ENCODE measurements around the gene KRT32.

KRT32 gene

DNA sequence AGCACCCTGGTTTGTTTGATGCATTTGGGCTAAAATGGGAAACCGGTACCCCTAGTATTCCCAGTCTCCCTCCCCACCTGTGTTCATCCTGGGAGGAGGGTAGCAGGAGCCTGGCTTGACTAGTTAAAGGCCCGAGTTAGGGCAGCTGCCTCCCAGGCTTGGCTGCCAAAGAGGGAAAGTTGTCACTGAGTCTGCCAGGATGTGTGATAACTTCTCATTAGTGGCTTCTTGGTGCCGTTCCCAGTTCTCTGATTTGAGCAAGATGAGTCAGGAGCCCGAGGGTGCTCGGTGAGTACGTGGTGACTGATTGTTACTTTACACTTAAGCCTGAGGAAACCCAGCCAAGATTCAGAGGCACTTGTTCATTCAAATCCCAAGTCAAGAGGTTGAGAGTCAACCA lies 2.5 kb downstream of the KRT32 start:
- no peaks in the 10 kb centered on the region for H3K9me3 ChIP-seq (ENCODE audit: control insufficient read depth, low read length)
- no peaks in the 10 kb centered on the region for H3K4me1 ChIP-seq (ENCODE audit: control insufficient read depth, insufficient read depth, low read length, poor library complexity, severe bottlenecking)
- H3K36me3 ChIP-seq (ENCODE audit: control insufficient read depth, insufficient read depth, low read length): no peaks in the 10 kb centered on the region
- no peak overlapping the region for H3K4me3 ChIP-seq (ENCODE audit: insufficient read depth, low read depth, low read length, poor library complexity, severe bottlenecking)
- H3K27me3 ChIP-seq (replicated peaks; ENCODE audit: control insufficient read depth, insufficient read depth, low read length, poor library complexity, severe bottlenecking): no peaks in the 10 kb centered on the region
- H3K27ac ChIP-seq (ENCODE audit: insufficient read depth, low read length, poor library complexity, severe bottlenecking): no peak overlapping the region
- DNase-seq: no peak

DNA sequence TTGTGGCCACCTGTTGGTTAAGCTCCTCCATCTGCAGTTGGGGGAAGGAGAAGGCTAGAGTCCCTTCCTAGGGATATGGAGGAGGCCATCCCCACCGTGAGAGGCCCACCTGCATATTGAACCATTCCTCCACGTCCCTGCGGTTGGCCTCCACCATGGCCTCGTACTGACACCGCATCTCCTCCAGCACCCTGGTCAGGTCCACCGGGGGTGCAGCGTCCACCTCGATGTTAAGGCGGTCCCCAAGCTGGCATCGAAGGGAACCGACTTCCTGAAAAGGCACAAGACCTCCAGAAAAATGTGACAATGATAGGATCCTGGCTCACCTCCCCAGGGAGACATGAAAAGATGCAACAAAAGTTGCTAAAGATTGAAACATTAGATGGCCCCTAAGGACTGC lies 3.0 kb downstream of the KRT32 start:
- Histone ChIP-seq H3K27me3 (replicated peaks; ENCODE audit: control insufficient read depth, insufficient read depth, low read length, poor library complexity, severe bottlenecking) (no peaks in the 10 kb centered on the region), H3K9me3 (ENCODE audit: control insufficient read depth, low read length) (no peaks in the 10 kb centered on the region), H3K27ac (ENCODE audit: insufficient read depth, low read length, poor library complexity, severe bottlenecking) (no peak overlapping the region), H3K4me3 (ENCODE audit: insufficient read depth, low read depth, low read length, poor library complexity, severe bottlenecking) (no peak overlapping the region), H3K36me3 (ENCODE audit: control insufficient read depth, insufficient read depth, low read length) (no peaks in the 10 kb centered on the region), H3K4me1 (ENCODE audit: control insufficient read depth, insufficient read depth, low read length, poor library complexity, severe bottlenecking) (no peaks in the 10 kb centered on the region)
- DNase-seq: no peak

DNA sequence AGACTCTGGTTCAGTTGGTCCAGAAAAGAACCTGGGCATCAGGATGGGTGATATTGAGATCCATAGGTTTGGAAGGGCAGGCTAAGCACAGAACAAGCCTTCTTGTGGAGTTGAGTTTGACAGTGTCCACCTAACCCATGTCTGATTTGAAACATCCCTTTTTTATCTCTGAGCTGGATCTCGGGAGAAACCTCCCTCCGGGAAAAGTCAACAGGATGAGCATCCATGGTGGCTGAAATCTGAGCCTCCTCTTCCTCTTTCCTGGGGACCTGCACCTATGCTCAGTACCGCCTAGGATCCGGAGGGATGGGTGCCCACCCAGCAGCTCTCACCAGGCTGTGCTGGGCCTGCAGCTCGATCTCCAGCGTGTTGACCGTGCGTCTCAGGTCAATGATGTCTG lies 3.4 kb downstream of the KRT32 start:
- no peaks in the 10 kb centered on the region for H3K36me3 ChIP-seq (ENCODE audit: control insufficient read depth, insufficient read depth, low read length)
- no peaks in the 10 kb centered on the region for H3K27me3 ChIP-seq (replicated peaks; ENCODE audit: control insufficient read depth, insufficient read depth, low read length, poor library complexity, severe bottlenecking)

DNA sequence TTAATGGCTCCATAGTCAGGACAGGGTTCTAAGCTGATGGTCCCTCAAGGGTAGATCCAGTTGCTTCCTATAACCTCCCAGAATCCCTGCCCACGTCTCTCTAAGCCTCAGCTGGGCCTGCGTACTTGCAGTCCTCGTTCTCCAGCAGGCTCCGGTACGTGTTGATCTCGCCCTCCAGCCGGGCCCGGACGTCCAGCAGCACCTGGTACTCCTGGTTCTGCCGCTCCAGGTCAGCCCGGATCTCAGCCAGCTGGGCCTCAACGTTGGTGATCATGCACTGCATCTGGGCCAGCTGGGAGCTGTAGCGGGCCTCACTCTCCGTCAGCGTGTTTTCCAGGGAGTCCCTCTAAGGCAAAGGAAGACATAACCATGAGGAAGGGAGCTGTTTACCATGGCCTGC lies 4.5 kb downstream of the KRT32 start:
- no peaks in the 10 kb centered on the region for H3K9me3 ChIP-seq (ENCODE audit: control insufficient read depth, low read length)
- DNase-seq: no peak
- H3K36me3 ChIP-seq (ENCODE audit: control insufficient read depth, insufficient read depth, low read length): no peaks in the 10 kb centered on the region
- H3K4me3 ChIP-seq (ENCODE audit: insufficient read depth, low read depth, low read length, poor library complexity, severe bottlenecking): no peak overlapping the region
- H3K27me3 ChIP-seq (replicated peaks; ENCODE audit: control insufficient read depth, insufficient read depth, low read length, poor library complexity, severe bottlenecking): no peaks in the 10 kb centered on the region
- H3K4me1 ChIP-seq (ENCODE audit: control insufficient read depth, insufficient read depth, low read length, poor library complexity, severe bottlenecking): no peaks in the 10 kb centered on the region
- H3K27ac ChIP-seq (ENCODE audit: insufficient read depth, low read length, poor library complexity, severe bottlenecking): no peak overlapping the region

More for the DNA sequence above, 3.4 kb downstream of the KRT32 start:
- Histone ChIP-seq H3K4me3 (ENCODE audit: insufficient read depth, low read depth, low read length, poor library complexity, severe bottlenecking) (no peak overlapping the region), H3K4me1 (ENCODE audit: control insufficient read depth, insufficient read depth, low read length, poor library complexity, severe bottlenecking) (no peaks in the 10 kb centered on the region), H3K27ac (ENCODE audit: insufficient read depth, low read length, poor library complexity, severe bottlenecking) (no peak overlapping the region), H3K9me3 (ENCODE audit: control insufficient read depth, low read length) (no peaks in the 10 kb centered on the region)
- DNase-seq: no peak

DNA sequence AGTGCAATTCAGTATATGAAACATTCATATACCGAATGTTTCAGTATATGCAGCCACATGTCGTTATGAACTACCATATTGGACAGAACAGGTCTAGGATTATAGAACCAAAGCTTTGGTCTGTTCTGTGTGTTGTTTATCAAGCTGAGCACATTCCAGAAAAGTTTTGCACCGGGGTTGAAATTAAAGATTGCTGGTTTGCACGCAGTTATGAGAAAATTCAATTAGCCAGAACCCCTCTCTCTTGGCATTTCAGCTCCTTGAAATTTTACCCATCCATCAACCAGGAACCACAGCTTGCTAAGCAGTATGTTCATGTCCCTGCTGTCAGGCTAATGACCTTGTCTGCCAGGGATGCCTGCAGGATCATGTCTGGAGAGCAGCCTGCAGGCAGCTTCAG lies 9.5 kb downstream of the KRT32 start:
- Histone ChIP-seq H3K4me3 (ENCODE audit: insufficient read depth, low read depth, low read length, poor library complexity, severe bottlenecking) (no peak overlapping the region), H3K36me3 (ENCODE audit: control insufficient read depth, insufficient read depth, low read length) (no peaks in the 10 kb centered on the region)

DNA sequence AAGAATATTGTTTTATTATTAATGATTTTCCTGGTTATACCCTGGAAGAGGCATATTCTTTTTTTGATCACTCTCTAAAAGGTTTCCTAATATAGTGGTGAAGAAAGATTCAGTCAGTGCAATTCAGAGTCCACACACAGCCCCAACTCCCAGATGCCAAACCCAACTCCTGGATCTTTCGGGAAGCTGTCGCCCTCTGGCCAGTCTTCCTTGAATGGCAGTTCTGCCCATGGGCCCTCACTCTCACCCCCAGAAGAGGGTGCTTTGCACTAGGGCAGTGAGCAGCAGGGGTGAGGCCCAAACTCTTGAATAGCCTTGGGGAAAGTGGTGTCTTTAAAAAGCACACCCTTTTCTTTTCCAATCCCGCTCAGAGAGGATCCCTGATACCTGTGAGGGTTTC lies 11.0 kb downstream of the KRT32 start:
- DNase-seq: no peak
- H3K27ac ChIP-seq (ENCODE audit: insufficient read depth, low read length, poor library complexity, severe bottlenecking): no peak overlapping the region
- no peaks in the 10 kb centered on the region for H3K4me1 ChIP-seq (ENCODE audit: control insufficient read depth, insufficient read depth, low read length, poor library complexity, severe bottlenecking)
- H3K27me3 ChIP-seq (replicated peaks; ENCODE audit: control insufficient read depth, insufficient read depth, low read length, poor library complexity, severe bottlenecking): no peaks in the 10 kb centered on the region
- H3K9me3 ChIP-seq (ENCODE audit: control insufficient read depth, low read length): no peaks in the 10 kb centered on the region
- no peaks in the 10 kb centered on the region for H3K36me3 ChIP-seq (ENCODE audit: control insufficient read depth, insufficient read depth, low read length)
- H3K4me3 ChIP-seq (ENCODE audit: insufficient read depth, low read depth, low read length, poor library complexity, severe bottlenecking): no peak overlapping the region

More for the DNA sequence above, 9.5 kb downstream of the KRT32 start:
- Histone ChIP-seq H3K27ac (ENCODE audit: insufficient read depth, low read length, poor library complexity, severe bottlenecking) (no peak overlapping the region), H3K4me1 (ENCODE audit: control insufficient read depth, insufficient read depth, low read length, poor library complexity, severe bottlenecking) (no peaks in the 10 kb centered on the region), H3K27me3 (replicated peaks; ENCODE audit: control insufficient read depth, insufficient read depth, low read length, poor library complexity, severe bottlenecking) (no peaks in the 10 kb centered on the region), H3K9me3 (ENCODE audit: control insufficient read depth, low read length) (no peaks in the 10 kb centered on the region)
- DNase-seq: no peak

DNA sequence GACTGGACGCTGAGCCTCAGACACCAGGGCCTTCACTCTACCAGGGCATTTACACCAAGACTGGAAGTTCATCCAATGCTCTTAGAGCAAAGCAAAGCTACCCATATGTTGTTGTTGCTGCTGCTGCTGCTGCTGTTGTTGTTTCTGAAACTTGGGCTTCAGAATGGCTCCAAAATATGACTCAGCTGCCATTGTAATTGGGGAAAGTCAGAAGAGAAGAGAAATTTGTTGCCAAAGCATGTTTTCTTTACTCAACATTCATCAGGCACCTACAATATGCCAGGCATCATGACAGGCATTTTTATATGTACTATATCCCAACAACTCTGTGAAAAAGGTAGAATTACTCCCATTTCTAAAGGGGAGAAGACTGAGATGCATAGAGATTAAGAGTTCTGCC lies 11.9 kb downstream of the KRT32 start:
- Histone ChIP-seq H3K4me1 (ENCODE audit: control insufficient read depth, insufficient read depth, low read length, poor library complexity, severe bottlenecking) (no peaks in the 10 kb centered on the region), H3K36me3 (ENCODE audit: control insufficient read depth, insufficient read depth, low read length) (no peaks in the 10 kb centered on the region), H3K4me3 (ENCODE audit: insufficient read depth, low read depth, low read length, poor library complexity, severe bottlenecking) (no peak overlapping the region), H3K27ac (ENCODE audit: insufficient read depth, low read length, poor library complexity, severe bottlenecking) (no peak overlapping the region), H3K27me3 (replicated peaks; ENCODE audit: control insufficient read depth, insufficient read depth, low read length, poor library complexity, severe bottlenecking) (no peaks in the 10 kb centered on the region), H3K9me3 (ENCODE audit: control insufficient read depth, low read length) (no peaks in the 10 kb centered on the region)
- no peak for DNase-seq

DNA sequence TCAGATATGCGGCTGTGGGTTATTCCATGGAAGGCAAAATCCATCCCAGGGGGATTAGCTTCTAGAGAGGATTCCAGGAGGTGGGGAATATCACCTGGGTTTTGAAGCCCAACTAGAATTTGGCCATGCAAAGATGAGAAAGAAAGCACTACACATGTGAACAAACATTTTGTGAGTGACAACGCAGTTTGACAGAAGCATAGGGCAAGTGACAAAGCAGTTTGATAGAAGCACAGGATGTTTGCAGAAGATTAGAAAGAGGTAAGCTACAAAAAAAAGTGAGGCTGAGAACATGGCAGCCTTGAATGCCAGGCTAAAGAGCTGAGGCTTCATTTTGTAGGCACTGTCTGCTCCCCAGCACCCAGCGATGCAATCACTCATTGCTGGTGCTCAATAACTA lies 14.1 kb downstream of the KRT32 start:
- Histone ChIP-seq H3K4me1 (ENCODE audit: control insufficient read depth, insufficient read depth, low read length, poor library complexity, severe bottlenecking) (no peaks in the 10 kb centered on the region), H3K36me3 (ENCODE audit: control insufficient read depth, insufficient read depth, low read length) (no peaks in the 10 kb centered on the region), H3K27ac (ENCODE audit: insufficient read depth, low read length, poor library complexity, severe bottlenecking) (no peak overlapping the region), H3K9me3 (ENCODE audit: control insufficient read depth, low read length) (no peaks in the 10 kb centered on the region), H3K4me3 (ENCODE audit: insufficient read depth, low read depth, low read length, poor library complexity, severe bottlenecking) (no peak overlapping the region), H3K27me3 (replicated peaks; ENCODE audit: control insufficient read depth, insufficient read depth, low read length, poor library complexity, severe bottlenecking) (no peaks in the 10 kb centered on the region)
- DNase-seq: no peak

DNA sequence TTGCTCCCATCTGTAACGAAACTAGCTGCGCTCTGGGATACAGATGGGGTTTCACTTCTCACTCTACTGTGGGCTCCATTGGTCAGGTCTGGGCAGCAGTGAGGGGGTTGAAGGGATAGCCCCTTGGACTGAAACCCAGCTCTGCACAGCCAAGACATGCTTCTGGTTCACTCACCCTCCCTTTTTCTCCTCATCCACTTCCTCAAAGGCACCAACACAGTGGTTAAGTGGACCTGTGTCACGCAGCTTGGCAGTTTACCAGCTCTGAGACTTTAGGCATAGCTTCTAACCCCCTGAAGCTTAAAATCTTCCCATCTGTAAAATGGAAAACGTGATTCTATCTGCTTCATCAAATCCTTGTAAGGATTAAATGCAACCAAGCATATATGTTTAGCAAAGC lies 14.9 kb downstream of the KRT32 start:
- no peaks in the 10 kb centered on the region for H3K36me3 ChIP-seq (ENCODE audit: control insufficient read depth, insufficient read depth, low read length)
- DNase-seq: no peak
- no peaks in the 10 kb centered on the region for H3K9me3 ChIP-seq (ENCODE audit: control insufficient read depth, low read length)
- H3K27ac ChIP-seq (ENCODE audit: insufficient read depth, low read length, poor library complexity, severe bottlenecking): no peak overlapping the region
- H3K27me3 ChIP-seq (replicated peaks; ENCODE audit: control insufficient read depth, insufficient read depth, low read length, poor library complexity, severe bottlenecking): no peaks in the 10 kb centered on the region
- no peaks in the 10 kb centered on the region for H3K4me1 ChIP-seq (ENCODE audit: control insufficient read depth, insufficient read depth, low read length, poor library complexity, severe bottlenecking)
- H3K4me3 ChIP-seq (ENCODE audit: insufficient read depth, low read depth, low read length, poor library complexity, severe bottlenecking): no peak overlapping the region

DNA sequence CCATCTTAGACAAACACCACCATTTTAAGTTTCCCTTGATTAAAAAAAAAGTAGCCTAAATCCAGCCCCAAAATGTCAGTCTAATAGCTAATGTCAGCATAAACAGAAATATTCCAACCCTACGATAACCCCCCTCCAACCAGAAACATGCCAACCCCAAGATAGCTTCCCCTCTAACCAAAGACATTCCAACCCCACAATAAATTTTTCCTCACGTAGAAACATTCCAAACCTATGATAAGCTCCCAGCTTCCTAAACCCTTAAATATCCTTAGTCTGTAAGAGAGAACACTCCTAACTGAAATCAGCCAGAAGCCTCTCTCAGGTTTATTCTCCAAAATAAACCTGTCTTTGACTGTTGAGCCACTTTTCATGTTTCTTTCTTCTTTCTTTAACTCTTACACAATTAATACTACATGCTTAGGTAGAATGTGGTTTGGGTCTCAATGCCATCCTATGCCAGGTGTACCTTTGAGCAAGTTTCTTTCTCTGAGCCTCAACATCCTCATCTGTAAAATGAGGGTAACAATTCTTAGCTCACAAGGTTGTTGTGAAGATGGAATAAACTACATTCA lies 15.9 kb downstream of the KRT32 start:
- Histone ChIP-seq H3K4me3 (ENCODE audit: insufficient read depth, low read depth, low read length, poor library complexity, severe bottlenecking) (no peak overlapping the region), H3K36me3 (ENCODE audit: control insufficient read depth, insufficient read depth, low read length) (no peaks in the 10 kb centered on the region), H3K9me3 (ENCODE audit: control insufficient read depth, low read length) (no peaks in the 10 kb centered on the region), H3K27ac (ENCODE audit: insufficient read depth, low read length, poor library complexity, severe bottlenecking) (no peak overlapping the region), H3K4me1 (ENCODE audit: control insufficient read depth, insufficient read depth, low read length, poor library complexity, severe bottlenecking) (no peaks in the 10 kb centered on the region), H3K27me3 (replicated peaks; ENCODE audit: control insufficient read depth, insufficient read depth, low read length, poor library complexity, severe bottlenecking) (no peaks in the 10 kb centered on the region)
- no peak for DNase-seq

DNA sequence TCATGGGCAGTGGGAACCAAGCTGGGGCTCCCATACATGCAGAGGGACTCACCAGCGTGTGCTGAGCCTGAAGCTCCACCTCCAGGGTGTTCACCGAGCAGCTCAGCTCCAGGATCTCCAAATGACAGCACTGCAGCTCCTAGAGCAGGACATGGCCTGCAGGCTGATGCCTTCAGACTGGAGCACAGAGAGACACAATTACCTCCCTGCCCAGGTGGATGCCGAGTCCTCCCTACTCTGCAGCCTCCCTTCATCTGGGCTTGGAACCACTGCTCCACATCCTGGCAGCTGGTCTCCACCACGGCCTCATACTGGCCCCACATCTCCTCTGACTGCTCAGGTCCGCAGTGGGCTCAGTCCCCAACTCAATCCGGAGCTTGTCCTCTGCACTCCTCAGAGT lies 18.2 kb downstream of the KRT32 start:
- Histone ChIP-seq H3K4me1 (ENCODE audit: control insufficient read depth, insufficient read depth, low read length, poor library complexity, severe bottlenecking) (no peaks in the 10 kb centered on the region), H3K36me3 (ENCODE audit: control insufficient read depth, insufficient read depth, low read length) (no peaks in the 10 kb centered on the region), H3K27ac (ENCODE audit: insufficient read depth, low read length, poor library complexity, severe bottlenecking) (no peak overlapping the region), H3K4me3 (ENCODE audit: insufficient read depth, low read depth, low read length, poor library complexity, severe bottlenecking) (no peak overlapping the region), H3K9me3 (ENCODE audit: control insufficient read depth, low read length) (no peaks in the 10 kb centered on the region), H3K27me3 (replicated peaks; ENCODE audit: control insufficient read depth, insufficient read depth, low read length, poor library complexity, severe bottlenecking) (no peaks in the 10 kb centered on the region)
- DNase-seq: no peak

Measured in effector memory CD4-positive, alpha-beta T cell (primary cell).